IMR-90 (cell line): ENCODE measurements around the gene FSIP1. TPM values are rescaled to one million over a fixed set of nuclear protein-coding genes. Genes with fewer than 3 reads are reported as not detected.

Experiments
- ATAC-seq: fragments of 200-7000 bp; cut with Tn5 transposase; 2 replicates; pipeline ENCODE4 v1.9.1; 2020; ENCODE audit warnings: low read depth, mild to moderate bottlenecking, moderate library complexity
- BruUV-seq: library from RNA; stranded (reverse); fragments of 400-500 nt; replicated peaks from 2 replicates; lab custom pipeline; 2021; lab: Mats Ljungman, UMichigan
- CTCF ChIA-PET: fragments of 300-600 bp; formaldehyde crosslinking; extraction: SDS; loops from one replicate; lab custom pipeline; 2021; ENCODE audit warnings: antibody characterized with exemption; lab: Yijun Ruan, JAX
- POLR2A ChIA-PET: fragments of 300-600 bp; sonication (Branson Sonifier 250); formaldehyde crosslinking; loops from one replicate; lab custom pipeline; 2022; ENCODE audit warnings: antibody characterized with exemption; ENCODE audit not compliant: unreplicated experiment; lab: Charles Lee
- DNase-seq: peaks from one replicate; pipeline ENCODE4 v3.0.0; 2013
- H2AFZ ChIP-seq: replicated peaks from 2 replicates; pipeline ENCODE3; 2013; ENCODE audit warnings: low read length, mild to moderate bottlenecking; ENCODE audit not compliant: poor library complexity
- H2AK5ac ChIP-seq: 2 replicates; pipeline ENCODE4 v1.6.1; 2013; ENCODE audit warnings: low read depth, low read length, inconsistent platforms
- H2AK9ac ChIP-seq: replicated peaks from 2 replicates; pipeline ENCODE3; 2013; ENCODE audit warnings: mild to moderate bottlenecking, low read depth, low read length, moderate library complexity; ENCODE audit not compliant: poor library complexity
- H2BK120ac ChIP-seq: 2 replicates; pipeline ENCODE4 v1.6.1; 2013; ENCODE audit warnings: low read depth, low read length, inconsistent platforms
- H2BK15ac ChIP-seq: 3 replicates; pipeline ENCODE4 v1.6.1; 2013; ENCODE audit warnings: low read depth, low read length, inconsistent platforms
- H2BK20ac ChIP-seq: 2 replicates; pipeline ENCODE4 v1.6.1; 2013; ENCODE audit warnings: low read depth, mild to moderate bottlenecking, inconsistent platforms, low read length, moderate library complexity
- H2BK5ac ChIP-seq: 2 replicates; pipeline ENCODE4 v1.6.1; 2013; ENCODE audit warnings: mild to moderate bottlenecking, low read depth, low read length, inconsistent platforms; ENCODE audit not compliant: poor library complexity, severe bottlenecking
- H3K14ac ChIP-seq: replicated peaks from 2 replicates; pipeline ENCODE4 v1.6.1; 2013; ENCODE audit warnings: low read depth, low read length, inconsistent platforms
- H3K18ac ChIP-seq: 2 replicates; pipeline ENCODE4 v1.6.1; 2013; ENCODE audit warnings: low read depth, low read length, control low read depth
- H3K23ac ChIP-seq: 2 replicates; pipeline ENCODE4 v1.6.1; 2013; ENCODE audit warnings: low read depth, low read length, inconsistent platforms
- H3K27ac ChIP-seq: 2 replicates; pipeline ENCODE4 v1.5.1; 2013; ENCODE audit warnings: mild to moderate bottlenecking, control low read depth, low read length; ENCODE audit not compliant: insufficient read depth
- H3K27me3 ChIP-seq: 2 replicates; pipeline ENCODE4 v1.6.1; 2013; ENCODE audit warnings: low read length; ENCODE audit not compliant: control insufficient read depth, insufficient read depth
- H3K36me3 ChIP-seq: 2 replicates; pipeline ENCODE4 v1.6.1; 2013; ENCODE audit warnings: low read length, mixed read lengths; ENCODE audit not compliant: control insufficient read depth, insufficient read depth
- H3K4ac ChIP-seq: 2 replicates; pipeline ENCODE4 v1.6.1; 2013; ENCODE audit warnings: low read depth, low read length, inconsistent platforms
- H3K4me1 ChIP-seq: 2 replicates; pipeline ENCODE4 v1.6.1; 2013; ENCODE audit warnings: low read length, mixed read lengths; ENCODE audit not compliant: control insufficient read depth, insufficient read depth
- H3K4me2 ChIP-seq: 2 replicates; pipeline ENCODE4 v1.6.1; 2013; ENCODE audit warnings: low read depth, mild to moderate bottlenecking, control low read depth, low read length, moderate library complexity
- H3K4me3 ChIP-seq: 2 replicates; pipeline ENCODE4 v1.5.1; 2013; ENCODE audit warnings: low read depth, mild to moderate bottlenecking, control low read depth, low read length, moderate library complexity; ENCODE audit not compliant: insufficient read depth
- H3K56ac ChIP-seq: 2 replicates; pipeline ENCODE4 v1.6.1; 2013; ENCODE audit warnings: low read length, inconsistent platforms; ENCODE audit not compliant: insufficient read depth; ENCODE audit errors: extremely low read depth
- H3K79me1 ChIP-seq, 2 experiments: 2 replicates each; pipeline ENCODE4 v1.6.1; 2013; ENCODE audit warnings: low read length in 2 of 2, inconsistent platforms in 1 of 2, low read depth in 1 of 2
- H3K9ac ChIP-seq: 2 replicates; pipeline ENCODE4 v1.6.1; 2013; ENCODE audit warnings: low read depth, low read length, control low read depth
- H3K9me1 ChIP-seq: 2 replicates; pipeline ENCODE4 v1.6.1; 2013; ENCODE audit warnings: low read length, inconsistent platforms; ENCODE audit not compliant: insufficient read depth
- H3K9me3 ChIP-seq: 2 replicates; pipeline ENCODE4 v1.6.1; 2013; ENCODE audit warnings: low read length; ENCODE audit not compliant: control insufficient read depth, insufficient read depth
- H4K20me1 ChIP-seq: 2 replicates; pipeline ENCODE4 v1.6.1; 2013; ENCODE audit warnings: low read length, inconsistent platforms; ENCODE audit not compliant: insufficient read depth
- H4K5ac ChIP-seq: 2 replicates; pipeline ENCODE4 v1.6.1; 2013; ENCODE audit warnings: mild to moderate bottlenecking, low read depth, low read length, control low read depth
- H4K8ac ChIP-seq, 2 experiments: 2 replicates each; pipeline ENCODE4 v1.6.1; 2013; ENCODE audit warnings: low read depth in 2 of 2, low read length in 2 of 2, control low read depth in 1 of 2, inconsistent platforms in 1 of 2
- H4K91ac ChIP-seq: 2 replicates; pipeline ENCODE4 v1.6.1; 2013; ENCODE audit warnings: low read depth, low read length, inconsistent platforms; ENCODE audit not compliant: insufficient read depth
- RFX5 ChIP-seq: IDR thresholded peaks from 2 replicates; pipeline ENCODE4 v1.8.0; 2012; ENCODE audit warnings: low read depth, mild to moderate bottlenecking, low read length, moderate library complexity
- WGBS, 2 experiments: methylation state at CpG; one replicate each; pipeline versions ENCODE4 v1.1.5 to v1.1.7; 2013; ENCODE audit warnings: missing lambda C conversion rate in 2 of 2; ENCODE audit not compliant: insufficient read length in 1 of 2; ENCODE audit errors: extremely low coverage in 2 of 2; 5-methylcytosine and 5-hydroxymethylcytosine counted together
- dilution Hi-C: fragments of 300-500 bp; cut with HindIII; formaldehyde crosslinking; loops from one replicate; pipeline ENCODE4 v1.14.3; 2018; ENCODE audit warnings: low sequenced_read_pairs; ENCODE audit not compliant: unreplicated experiment
- in situ Hi-C: fragments of 300-500 bp; cut with MboI; formaldehyde crosslinking; loops from 3 replicates; pipeline ENCODE4 v1.14.3; 2019; ENCODE audit warnings: low sequenced_read_pairs, inconsistent platforms, mixed read lengths
- intact Hi-C: fragments of 100-400 bp; cut with micrococcal nuclease; formaldehyde crosslinking; loops from 2 replicates; pipeline ENCODE4 v1.10.0; 2022
- polyA plus RNA-seq, 3 experiments: library from polyadenylated mRNA; depleted of rRNA; stranded (reverse); fragments of >200 nt; gene quantifications; 2 replicates each; pipeline ENCODE4 v1.2.3, GENCODE V29; 2012; ENCODE audit warnings: low replicate concordance in 1 of 3
- total RNA-seq: library from RNA; depleted of rRNA; stranded (reverse); fragments of >200 nt; gene quantifications from 2 replicates; pipeline ENCODE4 v1.2.3, GENCODE V29; 2012

FSIP1 gene
- total and polyA plus RNA-seq, 2 of the 4 experiments (the other 2 are of a cell fraction) = 0.10 to 0.18 TPM

DNA sequence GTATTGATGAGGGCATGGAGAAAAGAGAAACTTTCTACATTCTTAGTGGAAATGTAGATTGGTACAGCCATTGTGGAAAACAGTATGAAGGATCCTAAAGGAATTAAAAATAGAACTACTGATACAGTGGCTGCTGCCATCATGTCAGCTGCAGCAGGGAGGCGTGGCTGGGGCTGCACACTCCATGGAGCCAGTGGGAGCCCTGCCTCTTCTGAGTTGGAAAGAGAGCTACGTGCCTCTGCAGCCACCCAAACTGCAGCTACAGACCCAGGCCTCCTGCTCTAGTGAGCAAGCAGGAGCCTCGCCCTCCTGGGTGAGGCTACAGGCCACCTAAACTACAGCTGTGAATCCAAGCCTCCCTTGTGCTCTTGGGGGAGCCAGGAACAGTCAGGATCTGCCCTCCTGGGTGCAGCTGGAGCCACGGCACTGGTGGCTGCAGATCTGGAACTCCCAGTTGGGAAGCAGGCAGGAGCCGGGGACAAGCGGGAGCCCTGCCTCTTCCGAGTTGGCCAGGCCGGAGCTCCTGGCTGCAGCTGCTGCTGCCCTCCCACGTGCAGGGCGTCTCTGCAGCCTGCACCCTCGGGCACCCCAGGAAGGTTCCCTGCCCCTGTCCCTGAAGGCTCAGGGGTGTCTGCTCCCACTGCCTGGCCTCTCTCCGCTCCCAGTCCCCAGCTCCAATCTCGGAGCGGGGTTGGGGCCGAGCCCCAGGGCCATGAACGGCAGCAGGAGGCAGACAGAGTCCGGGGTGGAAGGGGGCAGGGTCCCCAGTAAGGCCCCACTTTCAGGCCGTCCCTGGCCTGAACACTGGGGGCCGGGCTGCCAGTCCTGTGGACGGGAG is 137.3 kb downstream of the FSIP1 start:
- peaks cover 2% of the 10 kb centered on the region; the same call in 1 of the 2 replicates for H3K9me1 ChIP-seq
- H3K9me3 ChIP-seq = no peaks in the 10 kb centered on the region
- H3K36me3 ChIP-seq = no peaks in the 10 kb centered on the region
- H3K9ac ChIP-seq = no peak overlapping the region
- no peak overlapping the region for H4K5ac ChIP-seq
- ChIA-PET POLR2A (interaction anchor here (1.1 kb wide), 1 partner anchor 9 kb away, joined by 4 read pairs; no protein-coding TSS in a partner anchor), CTCF (no interaction called here)
- H4K8ac ChIP-seq = no peak overlapping the region
- no peak overlapping the region for H2AK5ac ChIP-seq
- no peak overlapping the region for H3K56ac ChIP-seq
- H3K4me2 ChIP-seq = no peak overlapping the region
- no peak overlapping the region for H2BK5ac ChIP-seq
- no peaks in the 10 kb centered on the region for H3K27me3 ChIP-seq
- 91% methylated on average over 11 of the region's 20 CpGs; no CpG with 5 or more reads in 1 of the 2 experiments for WGBS, 2 experiments
- intact Hi-C loops (no loop called here), in situ Hi-C loops (no loop called here), dilution Hi-C loops (no loop called here)
- no peak overlapping the region for H3K27ac ChIP-seq
- H2AK9ac ChIP-seq = no peak overlapping the region
- H2BK20ac ChIP-seq = no peak overlapping the region
- H4K91ac ChIP-seq = no peak overlapping the region
- H3K18ac ChIP-seq = no peak overlapping the region
- H2AFZ ChIP-seq = no peak overlapping the region
- no peak overlapping the region for H3K4ac ChIP-seq
- no peak overlapping the region for H3K4me3 ChIP-seq
- H3K14ac ChIP-seq = no peak overlapping the region
- ATAC-seq (no peak), DNase-seq (no peak)
- no TSS peak for BruUV-seq
- no peak overlapping the region for H2BK15ac ChIP-seq
- TF ChIP-seq RFX5 = no peak
- no peak overlapping the region for H3K23ac ChIP-seq
- H2BK120ac ChIP-seq = no peak overlapping the region
- H3K79me1 ChIP-seq = no peaks in the 10 kb centered on the region
- H3K4me1 ChIP-seq = peaks cover 6% of the 10 kb centered on the region; the same call in 1 of the 2 replicates
- H4K20me1 ChIP-seq = no peaks in the 10 kb centered on the region
